NCI-H526 treated with DMSO at 0.1 percent for 48 hours (cell line): ENCODE measurements around the gene BCL7B.
"Not testable (repeated sequence)": the region's sequence is repeated elsewhere in the genome, so short reads cannot be mapped to it uniquely, and the experiment has no call there.

Source experiments
- DNase-seq: peaks from one replicate; lab custom pipeline; 2025; lab: John Stamatoyannopoulos, UW

The BCL7B gene

DNA sequence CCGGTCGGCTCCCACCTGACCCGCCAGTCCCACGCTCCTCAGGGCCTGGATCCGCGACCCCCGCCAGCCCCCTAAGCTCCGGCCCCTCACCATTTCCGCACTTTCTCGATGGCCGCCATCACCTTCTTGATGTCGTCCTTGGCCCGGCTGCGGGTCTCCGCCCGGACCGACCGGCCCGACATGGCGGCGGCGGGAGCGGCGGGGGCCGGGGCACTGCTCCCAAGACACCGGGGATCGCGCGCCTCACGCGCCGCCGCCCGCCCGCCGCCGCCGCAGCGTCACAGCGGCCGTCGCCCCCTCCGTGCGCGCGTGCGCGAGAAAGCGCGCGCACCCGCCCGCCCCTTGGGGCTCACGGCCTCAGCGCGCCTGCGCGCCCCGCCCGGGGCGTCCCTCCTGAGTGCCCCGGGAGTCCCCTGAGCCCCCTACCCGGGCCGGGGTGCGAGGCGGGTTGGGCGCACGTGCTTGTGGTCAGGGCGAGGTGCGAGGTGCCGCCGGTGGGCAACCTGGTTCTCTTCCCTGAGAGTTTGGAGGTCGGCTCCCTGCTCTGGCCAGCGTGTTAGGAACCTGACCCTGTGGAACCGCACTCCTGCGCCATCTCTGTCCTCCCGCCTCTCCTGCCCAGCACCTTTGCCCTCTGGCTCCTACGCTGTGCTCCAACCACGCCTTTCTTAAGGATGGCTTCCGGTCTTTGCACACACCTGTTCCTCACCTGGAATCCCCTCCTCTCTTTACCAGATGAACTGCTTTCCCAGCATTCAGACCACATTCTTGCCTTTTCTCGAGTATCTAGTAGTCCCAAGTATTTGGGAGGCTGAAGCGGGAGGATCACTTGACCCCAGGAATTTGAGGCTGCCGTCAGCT lies at the start of gene BCL7B:
Gene BCL7B (minus strand): TSS at position 294 of the 861 bp plus-strand sequence. CDS start 112 bp downstream, at position 182.
- peak; percentile 28 for DNase-seq

DNA sequence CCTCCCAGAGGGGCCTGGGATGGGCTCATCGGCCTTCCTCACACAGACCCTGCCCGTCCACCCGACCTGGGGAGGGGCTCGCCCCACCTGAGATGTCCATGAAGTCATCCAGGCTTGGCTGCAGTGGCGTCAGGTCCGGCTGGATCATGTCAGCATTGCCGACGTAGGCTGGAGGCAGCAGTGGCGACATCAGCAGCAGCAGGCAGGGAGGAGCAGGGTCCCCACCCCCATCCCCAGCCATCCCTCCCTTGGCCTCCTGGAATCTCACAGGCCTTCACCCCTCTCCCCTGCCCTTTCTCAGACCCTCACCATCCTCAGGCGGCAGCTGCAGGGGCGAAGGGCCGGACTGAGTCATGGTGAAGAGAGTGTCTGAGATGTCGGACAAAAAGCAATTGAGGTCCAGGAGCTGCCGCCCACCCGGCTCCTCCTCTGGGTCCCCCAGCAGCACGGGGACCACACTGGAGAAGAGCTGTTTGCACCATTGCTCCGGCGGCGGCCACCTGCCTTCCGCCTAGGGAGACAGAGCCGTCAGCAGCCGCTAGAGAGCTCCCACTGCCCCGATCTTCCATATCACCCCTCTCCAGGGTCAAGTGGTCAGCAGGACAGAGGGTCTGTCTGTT lies 48.2 kb upstream of the BCL7B start:
- DNase-seq: no peak

DNA sequence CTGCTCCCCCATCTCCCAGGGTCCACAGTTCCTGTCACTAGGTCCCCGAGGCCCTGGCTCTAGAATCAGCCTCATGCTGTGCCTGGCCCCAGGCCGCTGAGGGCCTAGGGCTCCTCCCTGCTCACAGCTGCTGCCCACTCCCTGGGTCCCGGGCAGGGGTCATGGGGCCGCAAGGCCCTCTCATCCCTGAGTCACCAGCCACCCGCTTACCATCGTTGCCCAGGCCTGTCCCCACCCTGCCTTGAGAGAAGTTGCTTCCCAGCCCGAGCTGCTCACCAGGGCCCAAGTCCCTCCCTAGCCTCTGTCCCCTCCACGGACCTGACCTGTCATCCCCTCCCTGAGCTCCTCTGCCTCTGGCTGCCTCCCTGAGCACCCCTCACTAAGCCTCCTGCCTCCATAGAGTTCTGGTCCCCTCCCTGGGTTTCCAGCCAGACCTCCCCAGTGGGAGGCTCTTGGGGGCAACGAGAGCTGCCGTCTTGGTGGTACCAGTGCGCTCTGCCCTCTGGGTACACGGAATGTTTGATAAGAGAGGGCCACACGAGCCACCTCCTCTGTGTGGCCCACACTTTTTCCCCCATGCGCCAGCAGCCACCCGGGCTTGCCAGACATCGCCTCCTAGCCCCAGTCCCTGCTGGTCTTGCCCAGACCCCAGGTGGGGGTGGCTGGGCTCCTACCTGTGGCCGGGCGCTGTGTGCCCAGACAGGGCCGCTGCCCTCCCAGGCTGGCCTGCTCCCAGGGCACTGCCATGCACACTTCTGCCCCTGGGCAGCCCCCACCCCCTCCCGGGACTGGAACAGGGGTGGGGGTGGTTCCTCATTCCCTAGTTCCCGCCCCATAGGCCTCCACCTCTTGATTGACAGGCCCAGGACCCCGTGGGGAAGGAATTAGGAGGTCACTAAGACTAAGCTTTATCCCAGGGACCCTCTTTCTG lies 45.5 kb upstream of the BCL7B start:
- DNase-seq: no peak

DNA sequence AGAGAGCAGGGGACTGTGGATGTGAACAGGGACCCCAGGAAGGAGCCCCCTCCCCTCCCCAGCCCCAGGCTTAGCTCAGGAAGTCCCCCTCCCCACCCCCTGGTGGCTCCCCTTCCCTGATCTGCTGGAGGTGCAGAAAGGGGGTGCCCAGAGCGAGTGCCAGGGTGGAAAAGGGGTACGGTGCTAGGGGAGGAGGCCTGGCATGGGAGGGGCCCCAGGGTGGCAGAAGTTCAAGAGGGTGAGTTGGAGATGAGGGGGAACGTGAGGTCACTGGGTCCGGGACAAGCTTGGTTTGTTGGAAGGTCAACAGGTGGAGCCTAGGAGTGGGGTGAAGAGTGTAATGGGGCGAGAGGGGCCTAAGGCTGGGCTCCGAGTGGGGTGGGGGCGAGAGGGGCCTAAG lies 42.4 kb upstream of the BCL7B start:
- no peak for DNase-seq

DNA sequence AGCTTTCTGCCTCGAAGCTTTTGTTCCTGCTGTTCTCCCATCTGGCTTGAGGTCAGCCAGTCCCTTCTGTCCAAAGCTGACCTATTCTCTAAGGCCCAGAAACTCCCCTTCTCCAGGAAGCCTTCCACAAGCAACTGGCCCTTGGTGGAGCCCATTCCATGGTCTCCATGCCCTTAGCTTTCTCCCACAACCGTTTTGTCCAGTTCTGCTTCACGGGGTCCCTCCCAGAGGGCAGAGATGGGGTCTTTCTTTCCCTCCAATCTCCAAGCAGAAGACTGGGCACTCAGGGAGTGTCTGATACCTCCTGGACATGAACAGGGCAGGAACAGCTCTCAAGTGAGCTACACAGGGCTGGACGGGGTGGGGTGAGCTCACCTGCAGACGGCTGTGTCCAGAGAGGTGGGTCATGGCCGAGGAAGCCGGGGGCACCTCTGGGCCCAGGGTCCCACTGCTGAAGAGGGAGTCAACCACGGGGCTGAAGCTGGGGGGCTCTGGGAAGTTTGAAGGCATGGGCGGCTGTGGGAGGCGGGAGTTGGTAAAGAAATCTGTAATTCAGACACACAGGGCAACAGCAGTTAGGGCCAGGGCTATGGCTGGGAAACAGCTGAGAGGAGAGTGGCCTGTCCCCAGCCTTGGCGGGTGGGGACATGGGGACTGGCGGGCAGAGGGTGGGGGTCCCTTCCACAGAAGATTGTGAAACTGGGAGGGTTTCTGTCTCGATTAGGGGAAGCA lies 41.8 kb upstream of the BCL7B start:
- no peak for DNase-seq

DNA sequence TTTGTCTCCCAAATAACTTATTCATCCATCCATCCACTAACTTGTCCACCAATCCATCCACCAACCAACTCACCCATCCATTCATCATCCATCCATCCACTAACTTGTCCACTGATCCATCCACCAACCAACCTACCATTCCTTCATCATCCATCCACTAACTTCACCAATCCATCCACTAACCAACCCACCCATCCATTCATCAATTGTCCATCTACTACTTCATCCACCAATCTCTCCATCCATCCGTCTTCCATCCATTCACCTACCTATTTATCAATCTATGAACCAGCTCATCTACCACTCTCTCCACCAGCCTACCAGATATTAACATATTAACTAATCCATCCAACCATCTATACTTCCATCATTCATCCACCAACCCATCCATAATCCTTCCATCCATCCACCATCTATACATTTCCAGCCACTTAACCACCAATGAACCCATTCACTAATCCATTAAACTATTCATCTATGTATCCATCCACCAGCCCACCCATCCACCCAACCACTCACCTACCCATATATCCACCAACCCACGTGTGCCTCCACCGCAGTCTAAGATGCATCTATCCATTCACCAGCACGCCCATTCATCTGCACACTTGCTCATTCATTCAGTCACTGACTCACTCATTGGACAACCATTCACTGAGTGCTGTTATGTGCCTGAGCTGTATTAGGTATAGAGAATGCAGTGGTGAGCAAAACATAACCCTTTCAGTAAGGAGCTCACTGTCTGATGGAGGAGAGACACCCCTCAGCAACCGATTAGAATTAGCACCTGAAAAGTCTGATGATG lies 40.7 kb upstream of the BCL7B start:
- no peak for DNase-seq

DNA sequence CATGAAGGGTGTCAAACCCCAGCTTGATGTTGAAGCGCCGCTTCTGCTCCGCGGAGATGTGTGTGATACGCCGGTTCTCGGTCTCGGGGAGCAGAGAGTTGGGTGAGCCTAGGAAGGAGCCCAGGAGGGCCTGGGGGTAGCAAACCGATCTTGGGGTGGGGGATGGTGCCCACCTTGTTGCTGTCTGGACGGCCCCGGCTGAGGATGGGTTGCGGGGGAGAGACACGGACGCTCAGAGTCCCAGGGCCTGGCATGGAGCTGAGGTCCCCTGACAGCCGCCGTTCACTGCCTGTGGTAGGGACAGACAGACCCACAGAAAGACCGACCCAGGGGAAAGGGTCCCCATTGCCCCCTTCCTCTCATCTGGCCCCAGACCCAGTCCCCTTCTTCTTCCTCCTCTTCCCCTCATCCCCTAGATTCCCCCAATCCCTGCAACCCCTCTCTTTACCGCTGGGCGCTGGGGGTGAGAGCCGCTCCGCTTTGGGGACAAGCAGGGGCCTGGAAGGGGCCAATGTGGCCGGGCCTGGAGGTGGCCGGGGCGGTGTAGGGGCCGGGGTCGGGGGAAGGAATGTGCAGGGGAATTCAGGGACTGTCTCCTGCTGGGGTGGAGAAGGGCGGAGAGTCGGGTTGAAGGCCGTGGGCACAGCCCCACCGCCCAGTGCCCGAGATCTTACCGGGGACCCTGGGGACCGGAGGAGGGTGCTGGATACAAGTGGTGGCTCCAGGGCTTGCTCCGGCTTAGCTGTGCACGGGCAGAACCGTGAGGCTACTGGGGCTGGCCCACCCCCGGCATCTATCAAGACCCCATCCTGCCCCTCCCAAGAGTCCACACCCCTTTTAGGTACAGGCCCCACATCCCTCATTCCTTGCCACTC lies 38.9 kb upstream of the BCL7B start:
- DNase-seq: no peak

DNA sequence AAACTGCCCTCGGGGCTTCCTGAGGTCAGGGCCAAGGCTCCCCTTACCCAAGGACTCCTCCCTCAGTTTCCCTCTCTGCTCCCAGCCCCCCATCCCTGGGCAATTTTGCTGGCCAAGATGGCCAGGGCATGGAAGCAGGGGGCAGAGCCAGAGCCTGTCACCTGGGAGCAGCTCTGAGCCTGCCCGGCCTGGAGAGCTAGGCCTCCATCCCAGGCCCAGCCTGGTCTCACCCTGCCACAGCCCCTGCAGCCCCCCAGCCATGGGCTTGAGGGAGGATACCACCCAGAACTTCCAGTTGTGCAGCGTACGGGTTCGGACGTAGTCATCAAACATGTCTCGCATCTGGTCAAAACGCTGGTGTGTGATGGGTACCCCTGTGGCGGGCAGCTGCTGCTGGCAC lies 37.9 kb upstream of the BCL7B start:
- DNase-seq: no peak

DNA sequence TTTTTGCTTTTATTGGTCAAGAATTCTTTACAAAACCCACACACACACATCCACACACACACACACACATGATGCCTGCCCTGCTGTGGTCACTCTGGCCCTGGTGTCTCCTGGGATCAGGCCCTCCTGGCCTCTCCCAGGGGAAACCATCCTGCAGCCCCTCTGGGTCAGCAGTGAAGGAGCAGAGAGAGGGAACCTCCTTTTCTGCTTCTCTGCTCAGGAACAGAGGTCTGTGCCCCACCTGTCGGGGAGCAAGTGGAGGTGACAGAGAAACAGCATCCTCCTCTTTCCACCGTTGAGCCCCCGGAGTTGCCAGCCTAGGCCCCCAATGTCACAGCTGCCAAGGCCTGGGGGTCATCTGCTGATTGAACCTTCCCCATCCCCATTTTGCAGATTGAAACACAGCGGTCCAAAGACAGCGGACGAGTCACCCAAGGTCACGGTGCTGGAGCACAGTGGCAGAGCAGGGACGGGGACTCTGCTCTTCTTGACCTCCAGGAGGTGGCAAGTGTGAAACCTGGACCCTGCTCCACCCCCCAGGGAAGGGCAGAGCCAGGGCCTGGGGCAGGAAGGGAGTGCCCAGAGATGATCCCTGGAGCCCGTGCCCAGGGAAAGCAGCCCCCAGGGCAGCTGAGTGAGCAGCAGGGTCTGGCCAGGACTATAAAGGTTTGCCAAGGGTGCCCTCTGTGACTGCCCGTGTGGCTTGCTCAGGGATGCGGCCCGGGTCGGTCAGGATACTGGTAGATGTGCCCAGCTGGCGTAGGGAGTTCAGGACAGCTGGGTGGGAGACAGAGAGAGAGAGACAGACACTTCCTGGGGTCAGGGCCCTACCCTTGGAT lies 35.9 kb upstream of the BCL7B start:
- no peak for DNase-seq

DNA sequence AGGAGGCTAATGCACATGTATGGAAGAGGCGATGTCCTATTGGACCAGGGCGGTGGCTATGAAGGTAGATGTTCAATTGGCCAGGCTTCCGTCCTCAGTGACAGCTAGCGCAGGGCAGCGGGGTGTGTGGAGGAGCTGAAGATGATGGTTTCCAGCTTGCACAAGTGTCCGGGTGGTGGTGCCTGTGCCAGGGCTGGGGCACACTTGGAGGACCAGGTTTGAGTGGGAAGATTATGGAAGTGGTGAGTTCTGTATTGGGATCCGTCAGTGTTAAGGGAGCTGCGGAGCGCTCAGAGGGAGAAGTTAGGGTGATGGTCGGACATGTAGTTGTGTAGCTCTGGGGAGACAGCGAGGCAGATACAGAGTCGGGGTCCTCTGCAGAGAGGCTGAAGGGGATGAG lies 29.4 kb upstream of the BCL7B start:
- DNase-seq: no peak

DNA sequence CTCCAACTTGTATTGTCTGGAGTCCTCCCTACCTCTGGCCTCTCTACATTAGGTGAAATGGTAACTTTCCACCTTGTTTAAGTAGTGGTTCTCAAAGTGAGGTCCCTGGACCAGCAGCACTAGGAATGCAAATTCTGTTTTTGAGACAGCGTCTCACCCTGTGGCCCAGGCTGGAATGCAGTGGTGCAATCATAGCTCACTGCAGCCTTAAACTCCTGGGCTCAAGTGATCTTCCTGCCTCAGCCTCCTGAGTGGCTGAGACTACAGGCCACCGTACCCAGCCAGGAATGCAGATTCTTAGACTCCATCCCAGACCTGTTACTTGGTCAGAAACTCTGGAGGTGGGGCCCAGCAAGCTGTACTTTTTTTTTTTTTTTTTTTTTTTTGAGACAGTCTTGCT lies 27.7 kb upstream of the BCL7B start:
- no peak for DNase-seq

DNA sequence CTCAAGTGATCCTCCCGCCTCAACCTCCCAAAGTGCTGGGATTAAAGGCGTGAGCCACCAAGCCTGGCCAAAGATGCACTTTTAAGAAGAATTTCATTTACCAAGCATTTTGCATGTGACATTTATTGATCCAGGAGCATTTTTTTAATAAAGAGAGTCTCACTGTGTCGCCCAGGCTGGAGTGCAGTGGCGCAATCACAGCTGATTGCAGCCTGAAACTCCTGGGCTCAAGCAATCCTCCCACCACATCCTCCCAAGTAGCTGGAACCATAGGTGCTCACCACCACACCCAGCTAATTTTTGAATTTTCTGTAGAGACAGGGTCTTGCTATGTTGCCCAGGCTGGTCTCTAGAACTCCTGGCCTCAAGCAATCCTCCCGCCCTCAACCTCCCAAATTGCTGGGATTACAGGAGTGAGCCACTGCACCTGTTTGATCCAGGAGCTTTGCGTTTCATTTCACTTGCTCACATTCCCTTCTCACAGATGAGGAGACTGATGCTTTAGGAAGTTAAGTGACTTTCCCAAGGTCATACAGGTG lies 25.2 kb upstream of the BCL7B start:
- DNase-seq: no peak

DNA sequence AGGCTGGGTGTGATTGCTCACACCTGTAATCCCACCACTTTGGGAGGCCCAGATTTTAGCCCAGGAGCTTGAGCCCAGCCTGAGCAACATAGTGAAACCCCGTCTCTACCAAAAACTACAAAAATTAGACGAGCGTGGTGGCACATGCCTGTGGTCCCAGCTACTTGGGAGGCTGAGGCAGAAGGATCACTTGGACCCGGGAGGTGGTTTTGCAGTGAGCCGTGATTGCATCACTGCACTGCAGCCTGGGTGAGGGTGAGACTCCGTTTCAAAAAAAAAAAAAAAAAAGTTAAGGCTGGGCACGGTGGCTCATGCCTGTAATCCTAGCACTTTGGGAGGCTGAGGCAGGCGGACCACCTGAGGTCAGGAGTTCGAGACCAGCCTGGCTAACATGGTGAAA lies 23.5 kb upstream of the BCL7B start:
- DNase-seq: not testable (repeated sequence)

DNA sequence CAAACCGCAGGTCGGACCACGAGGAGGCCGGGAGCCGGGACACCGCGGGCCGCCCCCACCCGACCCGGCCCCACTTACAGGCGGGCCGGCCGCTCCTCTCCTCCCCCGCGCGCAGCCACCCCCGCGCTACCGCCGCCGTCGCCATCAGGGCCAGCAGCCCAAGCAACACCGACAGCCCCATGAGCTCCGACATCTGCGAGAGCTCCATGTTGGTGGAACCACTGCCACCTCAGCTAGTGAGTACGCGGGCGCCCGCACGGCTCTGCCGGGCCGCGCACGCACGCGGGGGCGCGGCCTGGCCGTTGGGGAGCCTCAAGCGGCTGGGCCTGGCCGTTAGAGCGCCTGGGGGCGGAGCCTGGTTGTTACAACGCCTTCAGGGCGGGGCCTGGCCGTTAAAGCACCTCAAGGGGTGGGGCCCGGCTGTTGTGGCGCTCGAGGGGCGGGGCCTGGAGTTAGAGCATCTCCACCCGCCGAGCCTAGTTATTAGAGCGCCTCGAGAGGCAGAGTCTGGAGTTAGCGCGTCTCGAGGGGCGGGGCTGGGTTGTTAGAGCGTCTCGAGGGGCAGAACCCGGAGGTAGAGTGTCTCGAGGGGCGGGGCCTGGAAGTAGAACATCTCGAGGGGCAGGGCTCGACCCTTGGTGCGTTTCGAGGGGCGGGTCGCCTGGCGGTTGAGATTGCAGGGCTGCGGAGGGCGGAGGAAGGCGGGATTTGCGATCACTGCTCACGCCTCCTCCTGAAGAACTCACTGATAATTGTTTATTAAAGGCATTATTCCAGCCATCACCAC lies 21.0 kb upstream of the BCL7B start, which contains the start of gene TBL2:
Gene TBL2 (minus strand): TSS at position 238 of the 787 bp plus-strand sequence. CDS start 30 bp downstream, at position 208.
- peak; percentile 96 for DNase-seq

DNA sequence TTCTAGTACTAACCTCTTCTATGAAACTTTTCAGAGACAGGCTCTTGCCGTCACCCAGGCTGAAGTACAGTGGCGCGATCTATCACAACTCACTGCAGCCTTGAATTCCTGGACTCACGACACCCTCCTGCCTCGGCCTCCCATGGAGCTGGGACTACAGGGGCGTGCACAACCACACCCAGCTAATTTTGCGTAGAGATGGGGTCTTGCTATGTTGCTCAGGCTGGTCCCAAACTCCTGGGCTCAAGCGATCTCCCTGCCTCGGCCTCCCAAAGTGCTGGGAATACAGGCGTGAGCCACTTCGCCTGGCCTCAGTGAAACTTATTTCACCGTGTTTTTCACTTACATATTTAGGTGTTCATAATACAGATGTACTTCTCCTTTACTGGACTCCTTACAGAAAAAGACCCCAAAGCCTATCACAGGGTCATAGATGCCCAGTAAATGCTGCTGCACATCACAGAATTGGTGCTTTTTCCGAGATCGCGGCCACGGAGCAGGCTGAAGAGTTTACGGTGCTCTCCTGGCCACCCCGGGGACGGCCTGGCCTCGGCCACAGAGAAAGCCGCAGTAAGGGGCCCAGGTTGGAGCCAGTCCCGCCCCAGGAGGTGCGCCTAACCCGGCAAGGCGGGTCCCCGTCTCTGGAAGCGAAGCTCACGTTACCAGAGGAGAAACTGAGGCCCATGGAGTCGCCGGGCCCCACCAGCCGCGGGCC lies 20.3 kb upstream of the BCL7B start:
- DNase-seq: no peak

DNA sequence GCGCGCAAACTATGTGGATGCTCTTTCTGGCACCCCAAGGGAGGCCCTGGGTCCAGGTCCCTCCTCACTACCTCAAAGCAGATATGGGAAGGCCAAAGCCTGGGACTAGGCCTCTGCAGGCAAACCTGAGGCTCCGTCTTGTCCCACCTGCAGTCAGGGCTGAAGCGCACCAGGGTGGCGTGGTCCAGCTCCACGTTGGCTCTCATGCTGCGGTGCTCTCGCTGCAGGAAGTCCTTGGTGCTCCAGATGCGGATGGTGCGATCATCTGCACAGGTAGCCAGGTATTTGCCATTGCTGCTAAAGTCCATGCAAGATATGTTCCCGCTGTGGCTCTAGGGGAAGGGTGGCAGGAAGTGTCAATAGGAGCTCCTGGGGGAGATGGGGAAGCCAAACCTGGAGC lies 16.3 kb upstream of the BCL7B start:
- DNase-seq: no peak

DNA sequence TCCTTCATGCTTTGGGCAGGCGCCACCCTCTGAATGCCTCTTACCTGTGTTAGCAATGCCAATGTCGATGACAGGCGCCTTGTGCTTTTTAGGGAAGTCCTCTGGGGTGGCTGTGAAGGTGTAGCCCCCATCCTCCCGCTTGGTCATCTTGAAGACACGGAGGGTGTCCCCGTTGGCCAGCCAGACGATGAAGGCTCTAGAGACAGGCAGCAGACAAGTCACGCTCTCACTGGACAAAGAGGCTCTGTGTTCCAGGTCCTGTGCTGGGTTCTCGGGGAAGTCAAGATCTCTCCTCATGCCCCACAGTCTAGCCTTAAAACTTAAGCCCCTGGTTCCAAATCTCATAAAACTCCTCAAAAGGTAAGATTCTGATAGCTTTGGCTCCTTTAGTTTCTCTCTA lies 15.8 kb upstream of the BCL7B start:
- no peak for DNase-seq
